ENCODE results near the gene SRRT.

Gene SRRT

DNA sequence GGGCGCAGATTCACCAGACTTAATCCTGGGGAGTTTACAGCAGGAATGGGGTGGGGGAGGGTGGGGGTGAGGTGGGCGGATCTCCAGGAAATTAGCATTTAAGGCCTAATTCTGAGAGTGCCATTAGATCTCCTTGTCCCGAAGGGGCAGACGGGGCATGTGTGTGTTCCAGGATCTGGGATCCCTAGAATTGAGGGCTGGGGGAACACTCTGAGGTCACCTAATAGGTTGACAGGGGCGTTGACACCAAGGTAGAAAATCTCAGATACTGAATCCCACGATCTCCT lies 38.1 kb upstream of the SRRT start:
- no peaks in the 10 kb centered on the region for H3K9me3 ChIP-seq (ENCODE audit: control insufficient read depth, insufficient read depth, low read length)
- H3K4me3 ChIP-seq (ENCODE audit: low read length), result peak overlapping the region; percentile 53
- TF ChIP-seq EZH2phosphoT487 (IDR thresholded peaks at IDR 0.05; ENCODE audit: borderline replicate concordance, low read length), result no peak
- TF ChIP-seq, protein P1, sequence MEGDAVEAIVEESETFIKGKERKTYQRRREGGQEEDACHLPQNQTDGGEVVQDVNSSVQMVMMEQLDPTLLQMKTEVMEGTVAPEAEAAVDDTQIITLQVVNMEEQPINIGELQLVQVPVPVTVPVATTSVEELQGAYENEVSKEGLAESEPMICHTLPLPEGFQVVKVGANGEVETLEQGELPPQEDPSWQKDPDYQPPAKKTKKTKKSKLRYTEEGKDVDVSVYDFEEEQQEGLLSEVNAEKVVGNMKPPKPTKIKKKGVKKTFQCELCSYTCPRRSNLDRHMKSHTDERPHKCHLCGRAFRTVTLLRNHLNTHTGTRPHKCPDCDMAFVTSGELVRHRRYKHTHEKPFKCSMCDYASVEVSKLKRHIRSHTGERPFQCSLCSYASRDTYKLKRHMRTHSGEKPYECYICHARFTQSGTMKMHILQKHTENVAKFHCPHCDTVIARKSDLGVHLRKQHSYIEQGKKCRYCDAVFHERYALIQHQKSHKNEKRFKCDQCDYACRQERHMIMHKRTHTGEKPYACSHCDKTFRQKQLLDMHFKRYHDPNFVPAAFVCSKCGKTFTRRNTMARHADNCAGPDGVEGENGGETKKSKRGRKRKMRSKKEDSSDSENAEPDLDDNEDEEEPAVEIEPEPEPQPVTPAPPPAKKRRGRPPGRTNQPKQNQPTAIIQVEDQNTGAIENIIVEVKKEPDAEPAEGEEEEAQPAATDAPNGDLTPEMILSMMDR (IDR thresholded peaks at IDR 0.05; ENCODE audit: low read depth, low read length, poor library complexity, severe bottlenecking), result no peak
- H3K27ac ChIP-seq (ENCODE audit: low read depth, low read length), result no peak overlapping the region
- H3K36me3 ChIP-seq (ENCODE audit: control insufficient read depth, low read length), result no peaks in the 10 kb centered on the region
- no peaks in the 10 kb centered on the region for H4K20me1 ChIP-seq (ENCODE audit: control insufficient read depth, insufficient read depth, low read depth, low read length)
- no peaks in the 10 kb centered on the region for H3K27me3 ChIP-seq (ENCODE audit: control insufficient read depth, low read length)
- peaks cover 9% of the 10 kb centered on the region for H3K4me1 ChIP-seq (ENCODE audit: control insufficient read depth, low read length)
- H3K4me2 ChIP-seq (ENCODE audit: low read length), result peak overlapping the region; percentile 65
- H3K79me2 ChIP-seq (ENCODE audit: control insufficient read depth, low read length), result no peaks in the 10 kb centered on the region
- 0 out of 2 replicates have a peak, but pooled peaks cover 2% of the 10 kb centered on the region for H3F3A ChIP-seq (ENCODE audit: control insufficient read depth, insufficient read depth)
- H3K9me2 ChIP-seq (replicated peaks; ENCODE audit: control insufficient read depth, low read length), result no peaks in the 10 kb centered on the region

GRCh38 chr7:100837099-100837836 lies 37.6 kb upstream of the SRRT start:
- Histone ChIP-seq H3K9me3 (ENCODE audit: control insufficient read depth, insufficient read depth, low read length) (no peaks in the 10 kb centered on the region), H3K27ac (ENCODE audit: low read depth, low read length) (no peak overlapping the region), H3K4me1 (ENCODE audit: control insufficient read depth, low read length) (peaks cover 9% of the 10 kb centered on the region), H4K20me1 (ENCODE audit: control insufficient read depth, insufficient read depth, low read depth, low read length) (no peaks in the 10 kb centered on the region), H3K4me2 (ENCODE audit: low read length) (peak overlapping the region; percentile 65), H3K36me3 (ENCODE audit: control insufficient read depth, low read length) (no peaks in the 10 kb centered on the region), H3K4me3 (ENCODE audit: low read length) (peak overlapping the region; percentile 53), H3K9me2 (replicated peaks; ENCODE audit: control insufficient read depth, low read length) (no peaks in the 10 kb centered on the region), H3F3A (ENCODE audit: control insufficient read depth, insufficient read depth) (0 out of 2 replicates have a peak, but pooled peaks cover 2% of the 10 kb centered on the region), H3K27me3 (ENCODE audit: control insufficient read depth, low read length) (no peaks in the 10 kb centered on the region), H3K79me2 (ENCODE audit: control insufficient read depth, low read length) (no peaks in the 10 kb centered on the region)
- TF ChIP-seq EZH2phosphoT487 (IDR thresholded peaks at IDR 0.05; ENCODE audit: borderline replicate concordance, low read length), result no peak
- TF ChIP-seq, protein P1 (IDR thresholded peaks at IDR 0.05; ENCODE audit: low read depth, low read length, poor library complexity, severe bottlenecking), result no peak

DNA sequence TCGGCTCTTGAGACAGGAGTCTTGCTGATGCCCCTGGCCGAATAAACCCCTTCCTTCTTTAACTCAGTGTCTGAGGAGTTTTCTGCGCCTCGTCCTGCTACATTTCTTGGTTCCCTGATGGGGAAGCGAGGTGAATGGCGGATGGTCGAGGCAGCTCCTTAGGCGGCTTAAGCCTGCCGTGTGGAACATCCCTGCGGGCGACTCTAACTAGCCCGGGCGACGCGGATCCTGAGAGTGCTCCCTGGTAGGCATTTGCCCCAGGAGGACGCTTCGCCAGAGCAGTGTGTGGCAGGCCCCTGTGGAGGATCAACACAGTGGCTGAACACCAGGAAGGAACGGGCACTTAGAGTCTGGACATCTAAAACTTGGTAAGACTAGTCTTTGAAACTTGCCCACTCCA lies 35.5 kb upstream of the SRRT start:
- H3F3A ChIP-seq (ENCODE audit: control insufficient read depth, insufficient read depth), result 0 out of 2 replicates have a peak, but pooled peaks cover 2% of the 10 kb centered on the region
- no peak overlapping the region for H3K4me2 ChIP-seq (ENCODE audit: low read length)
- H3K9me3 ChIP-seq (ENCODE audit: control insufficient read depth, insufficient read depth, low read length), result no peaks in the 10 kb centered on the region
- H3K4me3 ChIP-seq (ENCODE audit: low read length), result no peak overlapping the region
- H3K79me2 ChIP-seq (ENCODE audit: control insufficient read depth, low read length), result no peaks in the 10 kb centered on the region
- no peak overlapping the region for H3K27ac ChIP-seq (ENCODE audit: low read depth, low read length)
- no peaks in the 10 kb centered on the region for H4K20me1 ChIP-seq (ENCODE audit: control insufficient read depth, insufficient read depth, low read depth, low read length)
- TF ChIP-seq EZH2phosphoT487 (IDR thresholded peaks at IDR 0.05; ENCODE audit: borderline replicate concordance, low read length), result no peak
- TF ChIP-seq, protein P1 (IDR thresholded peaks at IDR 0.05; ENCODE audit: low read depth, low read length, poor library complexity, severe bottlenecking), result no peak
- no peaks in the 10 kb centered on the region for H3K9me2 ChIP-seq (replicated peaks; ENCODE audit: control insufficient read depth, low read length)
- no peaks in the 10 kb centered on the region for H3K36me3 ChIP-seq (ENCODE audit: control insufficient read depth, low read length)
- H3K27me3 ChIP-seq (ENCODE audit: control insufficient read depth, low read length), result no peaks in the 10 kb centered on the region
- H3K4me1 ChIP-seq (ENCODE audit: control insufficient read depth, low read length), result peaks cover 9% of the 10 kb centered on the region
